ENCODE measurements around the gene PACS1. TPM values are rescaled to one million over a fixed set of nuclear protein-coding genes. Genes with fewer than 3 reads are reported as not detected.

PACS1 gene
- total RNA-seq, 3 donors from 2014 or later, result 37.9 to 40.6 (median 38.6) TPM

- Histone ChIP-seq H3K27me3 (no peaks in the 10 kb centered on the region), H3K9me3 (no peaks in the 10 kb centered on the region), H3K27ac (no peak overlapping the region), H3K4me1 (no peaks in the 10 kb centered on the region), H3K36me3 (peaks cover 14% of the 10 kb centered on the region), H3K4me3 (no peak overlapping the region)
- TF ChIP-seq POLR2AphosphoS5 (IDR thresholded peaks at IDR 0.05), result no peak
- TF ChIP-seq POLR2A (IDR thresholded peaks at IDR 0.05), result no peak
- no peak for TF ChIP-seq CTCF (IDR thresholded peaks at IDR 0.05)
- intact Hi-C loops (cut with DNase I; ENCODE audit: low total_unique reads), result no loop called here
- no peak for DNase-seq (ENCODE audit: low spot score in 2 of 2)
Measured at GRCh38 chr11:66066751-66067150, 3.3 kb upstream of the PACS1 start.

GRCh38 chr11:66067640-66068039, 2.4 kb upstream of the PACS1 start:
- Histone ChIP-seq H3K27me3 (no peaks in the 10 kb centered on the region), H3K27ac (peak overlapping the region; percentile 88 to 98), H3K9me3 (no peaks in the 10 kb centered on the region), H3K4me1 (no peaks in the 10 kb centered on the region), H3K4me3 (no peak overlapping the region), H3K36me3 (peaks cover 14% of the 10 kb centered on the region)
- no peak for TF ChIP-seq POLR2A (IDR thresholded peaks at IDR 0.05)
- no peak for TF ChIP-seq POLR2AphosphoS5 (IDR thresholded peaks at IDR 0.05)
- no peak for TF ChIP-seq CTCF (IDR thresholded peaks at IDR 0.05)
- intact Hi-C loops (cut with DNase I; ENCODE audit: low total_unique reads), result no loop called here
- no peak for DNase-seq (ENCODE audit: low spot score in 2 of 2)

GRCh38 chr11:66068154-66068821, 1.8 kb upstream of the PACS1 start:
- no peak overlapping the region for H3K4me3 ChIP-seq
- no peaks in the 10 kb centered on the region for H3K4me1 ChIP-seq
- intact Hi-C loops (cut with DNase I; ENCODE audit: low total_unique reads), result no loop called here
- H3K9me3 ChIP-seq, result no peaks in the 10 kb centered on the region
- TF ChIP-seq CTCF (IDR thresholded peaks at IDR 0.05), result peak; percentile 71 to 80 (median 72)
- TF ChIP-seq POLR2AphosphoS5 (IDR thresholded peaks at IDR 0.05), result no peak
- DNase-seq (ENCODE audit: low spot score in 2 of 2), result peak; percentile 51 to 73
- H3K27me3 ChIP-seq, result no peaks in the 10 kb centered on the region
- peak overlapping the region; percentile 88 to 98 for H3K27ac ChIP-seq
- peaks cover 14% of the 10 kb centered on the region for H3K36me3 ChIP-seq

- Histone ChIP-seq H3K4me1 (no peaks in the 10 kb centered on the region), H3K27ac (peak overlapping the region; percentile 88 to 98), H3K36me3 (peaks cover 8% of the 10 kb centered on the region), H3K4me3 (peak overlapping the region; percentile 77 to 83 (median 81)), H3K27me3 (no peaks in the 10 kb centered on the region), H3K9me3 (no peaks in the 10 kb centered on the region)
- TF ChIP-seq POLR2A (IDR thresholded peaks at IDR 0.05) (no peak), POLR2AphosphoS5 (IDR thresholded peaks at IDR 0.05) (no peak), CTCF (IDR thresholded peaks at IDR 0.05) (no peak)
- intact Hi-C loops (cut with DNase I; ENCODE audit: low total_unique reads), result no loop called here
- DNase-seq (ENCODE audit: low spot score in 2 of 2), result peak in 1 of 2 donors; percentile 51
Measured at GRCh38 chr11:66068923-66069714, 953 bp upstream of the PACS1 start.

All from breast epithelium (tissue), 4 donors.